Measurements from ENCODE around the gene AASDH.

The AASDH gene

DNA sequence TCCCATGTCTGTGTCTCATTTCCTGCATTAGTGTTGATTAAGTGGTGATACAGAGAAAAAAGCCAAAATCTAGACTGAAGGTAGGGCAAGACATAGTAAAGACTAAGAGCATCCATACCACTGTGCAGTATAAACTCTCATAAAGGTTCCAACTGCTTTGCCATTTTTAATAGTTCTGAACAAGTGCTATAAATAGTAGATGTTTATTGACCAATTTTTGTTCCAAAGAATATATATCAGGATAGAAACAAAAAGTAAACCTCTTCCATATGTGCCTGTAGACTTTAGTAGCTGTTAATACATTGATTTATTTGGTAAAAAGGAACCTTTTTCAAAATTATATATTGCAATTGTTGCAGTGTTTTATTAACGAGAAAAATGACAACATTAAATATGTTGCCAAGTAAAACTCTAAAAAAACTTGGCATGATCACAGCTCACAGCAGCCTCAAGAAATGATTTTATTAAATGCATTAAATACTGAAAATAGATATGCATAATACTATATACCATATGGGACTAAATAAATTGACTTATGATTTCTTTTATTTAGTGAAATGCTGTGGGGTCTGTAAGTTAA is 22.3 kb upstream of the AASDH start:
- TF ChIP-seq, protein P1, sequence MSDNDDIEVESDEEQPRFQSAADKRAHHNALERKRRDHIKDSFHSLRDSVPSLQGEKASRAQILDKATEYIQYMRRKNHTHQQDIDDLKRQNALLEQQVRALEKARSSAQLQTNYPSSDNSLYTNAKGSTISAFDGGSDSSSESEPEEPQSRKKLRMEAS (IDR thresholded peaks at IDR 0.05): no peak
- TF ChIP-seq RAD21 (IDR thresholded peaks at IDR 0.05; ENCODE audit: low read depth) (no peak), TAF1 (IDR thresholded peaks at IDR 0.05; ENCODE audit: low read depth) (no peak), FOXM1 (IDR thresholded peaks at IDR 0.05; ENCODE audit: borderline replicate concordance, low read depth) (no peak), TCF12 (IDR thresholded peaks at IDR 0.05; ENCODE audit: low read depth) (no peak), EP300 (IDR thresholded peaks at IDR 0.05; ENCODE audit: borderline replicate concordance) (no peak), YY1 (IDR thresholded peaks at IDR 0.05; ENCODE audit: low read depth) (no peak), EGR1 (IDR thresholded peaks at IDR 0.05) (no peak), NFIC (IDR thresholded peaks at IDR 0.05) (no peak), ZBTB7A (IDR thresholded peaks at IDR 0.05; ENCODE audit: low read depth) (no peak), CREB1 (IDR thresholded peaks at IDR 0.05; ENCODE audit: low read depth) (no peak), CEBPB (IDR thresholded peaks at IDR 0.05) (no peak), TEAD4 (IDR thresholded peaks at IDR 0.05) (no peak)
- TF ChIP-seq, protein P2, sequence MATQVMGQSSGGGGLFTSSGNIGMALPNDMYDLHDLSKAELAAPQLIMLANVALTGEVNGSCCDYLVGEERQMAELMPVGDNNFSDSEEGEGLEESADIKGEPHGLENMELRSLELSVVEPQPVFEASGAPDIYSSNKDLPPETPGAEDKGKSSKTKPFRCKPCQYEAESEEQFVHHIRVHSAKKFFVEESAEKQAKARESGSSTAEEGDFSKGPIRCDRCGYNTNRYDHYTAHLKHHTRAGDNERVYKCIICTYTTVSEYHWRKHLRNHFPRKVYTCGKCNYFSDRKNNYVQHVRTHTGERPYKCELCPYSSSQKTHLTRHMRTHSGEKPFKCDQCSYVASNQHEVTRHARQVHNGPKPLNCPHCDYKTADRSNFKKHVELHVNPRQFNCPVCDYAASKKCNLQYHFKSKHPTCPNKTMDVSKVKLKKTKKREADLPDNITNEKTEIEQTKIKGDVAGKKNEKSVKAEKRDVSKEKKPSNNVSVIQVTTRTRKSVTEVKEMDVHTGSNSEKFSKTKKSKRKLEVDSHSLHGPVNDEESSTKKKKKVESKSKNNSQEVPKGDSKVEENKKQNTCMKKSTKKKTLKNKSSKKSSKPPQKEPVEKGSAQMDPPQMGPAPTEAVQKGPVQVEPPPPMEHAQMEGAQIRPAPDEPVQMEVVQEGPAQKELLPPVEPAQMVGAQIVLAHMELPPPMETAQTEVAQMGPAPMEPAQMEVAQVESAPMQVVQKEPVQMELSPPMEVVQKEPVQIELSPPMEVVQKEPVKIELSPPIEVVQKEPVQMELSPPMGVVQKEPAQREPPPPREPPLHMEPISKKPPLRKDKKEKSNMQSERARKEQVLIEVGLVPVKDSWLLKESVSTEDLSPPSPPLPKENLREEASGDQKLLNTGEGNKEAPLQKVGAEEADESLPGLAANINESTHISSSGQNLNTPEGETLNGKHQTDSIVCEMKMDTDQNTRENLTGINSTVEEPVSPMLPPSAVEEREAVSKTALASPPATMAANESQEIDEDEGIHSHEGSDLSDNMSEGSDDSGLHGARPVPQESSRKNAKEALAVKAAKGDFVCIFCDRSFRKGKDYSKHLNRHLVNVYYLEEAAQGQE (IDR thresholded peaks at IDR 0.05; ENCODE audit: low read depth): no peak
- TF ChIP-seq, protein P3, sequence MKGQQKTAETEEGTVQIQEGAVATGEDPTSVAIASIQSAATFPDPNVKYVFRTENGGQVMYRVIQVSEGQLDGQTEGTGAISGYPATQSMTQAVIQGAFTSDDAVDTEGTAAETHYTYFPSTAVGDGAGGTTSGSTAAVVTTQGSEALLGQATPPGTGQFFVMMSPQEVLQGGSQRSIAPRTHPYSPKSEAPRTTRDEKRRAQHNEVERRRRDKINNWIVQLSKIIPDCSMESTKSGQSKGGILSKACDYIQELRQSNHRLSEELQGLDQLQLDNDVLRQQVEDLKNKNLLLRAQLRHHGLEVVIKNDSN (IDR thresholded peaks at IDR 0.05): no peak

DNA sequence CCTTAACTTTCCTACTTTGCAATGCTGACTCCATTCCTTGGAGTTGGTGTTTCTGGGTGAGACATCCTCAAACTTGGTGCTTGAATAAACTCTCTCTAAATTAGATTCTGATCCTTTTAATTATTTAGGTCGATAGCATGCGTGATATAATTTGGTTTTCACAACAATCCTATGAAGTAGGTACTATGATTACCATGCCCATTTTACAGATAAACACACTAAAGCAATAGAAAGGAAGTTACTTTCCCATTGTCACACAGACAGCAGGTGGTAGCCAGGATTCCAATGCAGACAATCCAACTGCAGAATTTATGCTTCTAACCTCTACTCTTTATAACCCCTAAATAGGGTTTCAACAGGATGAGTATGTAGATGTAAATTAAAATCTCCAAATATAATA is 21.7 kb upstream of the AASDH start:
- no peak for TF ChIP-seq EGR1 (IDR thresholded peaks at IDR 0.05)
- no peak for TF ChIP-seq NFIC (IDR thresholded peaks at IDR 0.05)

DNA sequence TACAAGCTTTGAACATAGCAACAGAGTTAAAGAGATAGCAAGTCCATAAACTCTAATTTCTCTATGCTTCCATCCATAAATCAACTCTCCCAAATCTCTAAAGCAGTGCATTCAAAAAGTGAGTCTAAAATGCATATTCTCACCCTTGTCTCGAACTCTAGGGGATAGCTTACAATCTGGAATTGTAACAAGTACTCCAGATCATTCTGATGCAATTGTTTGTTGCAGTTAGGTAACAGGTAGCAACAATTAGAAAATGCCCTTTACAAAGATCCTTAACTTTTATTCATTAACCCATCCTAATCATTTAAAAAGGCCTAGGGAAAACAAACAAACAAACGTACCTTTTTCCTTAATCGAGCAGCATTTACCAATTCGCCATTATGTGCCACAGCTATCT is 18.9 kb upstream of the AASDH start:
- TF ChIP-seq ZBTB7A (IDR thresholded peaks at IDR 0.05; ENCODE audit: low read depth) (no peak), TCF12 (IDR thresholded peaks at IDR 0.05; ENCODE audit: low read depth) (no peak), YY1 (IDR thresholded peaks at IDR 0.05; ENCODE audit: low read depth) (no peak), TEAD4 (IDR thresholded peaks at IDR 0.05) (no peak), CEBPB (IDR thresholded peaks at IDR 0.05) (no peak), CREB1 (IDR thresholded peaks at IDR 0.05; ENCODE audit: low read depth) (no peak), EGR1 (IDR thresholded peaks at IDR 0.05) (no peak), EP300 (IDR thresholded peaks at IDR 0.05; ENCODE audit: borderline replicate concordance) (no peak), TAF1 (IDR thresholded peaks at IDR 0.05; ENCODE audit: low read depth) (no peak)
- TF ChIP-seq, protein P3 (IDR thresholded peaks at IDR 0.05): no peak
- TF ChIP-seq, protein P2 (IDR thresholded peaks at IDR 0.05; ENCODE audit: low read depth): no peak
- TF ChIP-seq, protein P1 (IDR thresholded peaks at IDR 0.05): no peak

DNA sequence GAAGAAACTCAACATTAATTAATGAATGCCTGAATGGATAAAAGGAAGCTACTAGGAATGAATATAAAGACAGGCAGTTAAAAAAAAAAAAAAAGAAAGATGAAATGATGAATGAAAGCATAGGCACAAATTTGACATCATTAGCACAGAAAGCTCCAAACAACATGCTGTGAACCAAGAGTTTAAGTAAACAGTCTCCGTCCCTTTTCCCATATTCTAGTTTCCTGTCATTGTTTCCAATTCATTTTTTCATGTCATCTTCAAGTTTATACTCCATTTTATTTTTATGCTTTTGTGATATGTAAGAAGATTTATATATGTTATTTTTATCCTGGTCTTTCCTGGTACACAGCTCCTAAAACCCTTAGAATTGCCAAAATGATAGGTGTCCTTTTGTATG is 17.7 kb upstream of the AASDH start:
- no peak for TF ChIP-seq TEAD4 (IDR thresholded peaks at IDR 0.05)

DNA sequence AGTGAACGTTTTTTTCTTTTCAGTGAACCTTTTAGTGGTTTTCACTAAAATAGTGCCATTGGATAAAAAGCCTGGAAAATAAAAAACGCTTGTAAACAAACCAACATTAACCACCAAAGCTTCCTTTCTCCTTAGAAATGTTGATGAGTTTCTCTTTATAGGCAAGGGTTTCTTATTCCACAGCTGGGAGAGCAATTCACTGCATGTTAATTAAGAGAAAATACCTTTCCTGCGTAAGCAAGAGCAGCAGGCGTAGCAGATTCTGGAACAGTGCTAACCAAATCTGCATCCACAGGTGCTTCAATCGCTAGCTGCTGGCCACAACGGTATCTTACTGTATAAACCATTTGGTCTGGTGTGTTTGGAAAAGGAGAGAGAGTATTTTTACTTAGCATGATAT is 13.3 kb upstream of the AASDH start:
- TF ChIP-seq CREB1 (IDR thresholded peaks at IDR 0.05; ENCODE audit: low read depth) (no peak), TCF12 (IDR thresholded peaks at IDR 0.05; ENCODE audit: low read depth) (no peak), EP300 (IDR thresholded peaks at IDR 0.05; ENCODE audit: borderline replicate concordance) (no peak), EGR1 (IDR thresholded peaks at IDR 0.05) (no peak), FOXM1 (IDR thresholded peaks at IDR 0.05; ENCODE audit: borderline replicate concordance, low read depth) (no peak), TEAD4 (IDR thresholded peaks at IDR 0.05) (no peak), CEBPB (IDR thresholded peaks at IDR 0.05) (no peak), ZBTB7A (IDR thresholded peaks at IDR 0.05; ENCODE audit: low read depth) (no peak), TAF1 (IDR thresholded peaks at IDR 0.05; ENCODE audit: low read depth) (no peak), YY1 (IDR thresholded peaks at IDR 0.05; ENCODE audit: low read depth) (no peak), RAD21 (IDR thresholded peaks at IDR 0.05; ENCODE audit: low read depth) (no peak), NFIC (IDR thresholded peaks at IDR 0.05) (no peak)
- TF ChIP-seq, protein P3 (IDR thresholded peaks at IDR 0.05): no peak
- TF ChIP-seq, protein P2 (IDR thresholded peaks at IDR 0.05; ENCODE audit: low read depth): no peak
- TF ChIP-seq, protein P1 (IDR thresholded peaks at IDR 0.05): no peak

Data from Ishikawa (cell line).